Stimulated activated CD4-positive, alpha-beta T cell treated with anti-CD3 and anti-CD28 coated beads, Interleukin-12 subunit alpha, Interleukin-12 subunit beta, amount 100 ng/mL, for 4 hours (primary cell): ENCODE measurements around the gene HTR3B.

ENCODE experiments used
- DNase-seq: peaks from one replicate; pipeline ENCODE4 v3.0.0-alpha.2; 2020

The HTR3B gene

DNA sequence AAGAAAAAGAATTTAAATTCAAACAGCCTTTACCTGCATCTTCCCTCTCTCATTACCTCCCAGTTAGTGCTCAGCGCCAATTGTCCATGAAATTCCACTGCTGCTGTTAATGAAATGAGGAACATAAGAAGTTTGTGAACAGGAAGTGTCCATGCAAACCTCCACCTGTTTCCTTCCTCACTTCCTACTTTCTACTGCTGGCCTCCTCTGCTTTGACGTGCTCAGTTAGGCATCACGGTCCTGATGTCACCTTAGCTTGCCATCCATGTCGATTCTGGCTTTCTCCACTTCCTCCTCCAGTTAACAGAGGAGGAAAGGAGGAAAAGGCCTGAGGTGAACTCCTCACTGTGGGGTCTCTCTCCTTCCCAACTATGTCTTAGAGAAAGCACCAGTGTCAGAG is 43.4 kb downstream of the HTR3B start:
- DNase-seq, result no peak

DNA sequence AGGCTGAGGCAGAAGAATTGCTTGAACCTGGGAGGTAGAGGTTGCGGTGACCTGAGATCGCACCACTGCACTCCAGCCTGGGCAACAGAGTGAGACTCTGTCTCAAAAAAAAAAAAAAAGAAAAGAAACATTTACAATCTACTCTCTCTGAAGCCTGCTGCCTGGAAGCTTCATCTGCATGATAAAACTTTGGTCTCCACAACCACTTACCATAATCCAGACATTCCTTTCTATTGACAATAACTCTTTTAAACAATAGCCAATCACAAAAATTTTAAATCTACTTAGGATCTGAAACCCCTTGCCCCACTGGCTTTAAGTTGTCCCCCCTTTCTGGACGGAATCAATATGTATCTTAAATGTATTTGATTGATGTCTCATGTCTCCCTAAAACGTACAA is 45.3 kb downstream of the HTR3B start:
- no peak for DNase-seq

GRCh38 chr11:113951537-113951936 is 46.9 kb downstream of the HTR3B start:
- DNase-seq, result no peak

DNA sequence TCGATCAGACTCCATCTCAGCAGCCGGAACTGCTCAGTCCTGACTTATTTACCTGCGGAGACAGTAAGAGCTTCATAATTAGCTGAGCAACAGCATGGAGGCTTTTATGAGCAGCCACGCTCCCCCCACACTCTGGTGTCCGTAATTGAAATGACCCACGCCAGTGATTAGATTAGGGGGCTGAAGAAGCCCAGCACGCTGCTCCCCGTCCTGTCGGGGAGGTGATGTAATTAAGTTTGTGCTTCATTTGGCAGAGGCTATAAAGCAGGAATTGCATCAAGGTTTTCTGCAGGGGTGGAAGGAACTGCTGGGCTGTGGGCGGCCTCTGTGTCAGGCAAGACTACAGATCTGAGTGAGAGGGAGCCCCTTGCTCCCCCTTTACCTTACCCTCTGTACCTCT is 47.5 kb downstream of the HTR3B start:
- DNase-seq, result no peak

- no peak for DNase-seq
Measured at GRCh38 chr11:113952588-113952987, 48.0 kb downstream of the HTR3B start.

GRCh38 chr11:113954235-113954634 is 49.6 kb downstream of the HTR3B start:
- no peak for DNase-seq

DNA sequence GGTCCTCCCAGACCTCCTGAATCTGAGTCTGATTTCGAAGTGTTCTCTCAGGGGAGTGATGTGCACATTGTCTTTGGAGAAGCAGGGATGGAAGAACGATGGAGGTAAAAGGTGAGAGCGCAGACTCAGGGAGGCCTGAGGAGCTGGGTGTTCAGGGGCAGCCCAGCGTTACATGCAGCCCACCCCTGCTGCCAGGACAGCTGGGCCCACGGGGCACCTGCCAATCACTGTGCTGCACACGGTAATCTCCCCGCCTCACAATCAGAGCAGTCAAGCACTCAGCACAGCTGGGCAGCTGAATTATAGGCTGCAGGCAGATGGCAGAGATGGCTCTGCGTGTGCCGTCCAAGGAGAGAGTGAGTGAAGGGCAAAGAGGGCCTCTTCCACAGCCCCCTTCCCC is 52.4 kb downstream of the HTR3B start:
- no peak for DNase-seq

DNA sequence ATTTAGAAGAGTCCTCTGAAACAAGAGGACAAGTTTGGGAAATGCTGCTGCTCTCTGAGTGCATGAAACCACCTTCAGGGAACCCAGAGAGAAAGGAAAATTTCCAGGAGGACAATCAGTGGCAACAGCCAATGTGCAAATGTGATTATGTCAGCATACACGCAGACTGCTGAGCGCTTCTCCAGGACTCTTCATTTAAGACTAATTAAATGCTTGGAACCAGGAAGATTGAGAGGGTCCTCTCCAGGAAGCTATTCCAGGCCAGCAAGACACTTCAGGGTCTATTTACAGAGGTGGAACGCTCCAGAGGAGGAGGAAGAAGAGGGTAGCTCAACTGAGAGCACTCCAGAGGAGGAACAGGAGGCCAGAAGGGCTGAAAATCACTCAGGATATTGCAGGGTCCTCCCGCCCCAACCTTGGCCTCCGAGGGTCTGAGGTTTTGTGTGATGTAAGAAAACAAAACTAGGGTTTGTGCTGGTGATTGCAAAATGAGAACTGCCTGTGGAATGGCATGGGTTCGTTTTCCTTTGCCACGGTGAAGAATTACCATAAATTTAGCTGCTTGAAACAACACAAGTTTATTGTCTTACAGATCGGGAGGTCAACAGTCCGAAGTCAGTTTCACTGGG is 56.2 kb downstream of the HTR3B start:
- DNase-seq, result no peak

DNA sequence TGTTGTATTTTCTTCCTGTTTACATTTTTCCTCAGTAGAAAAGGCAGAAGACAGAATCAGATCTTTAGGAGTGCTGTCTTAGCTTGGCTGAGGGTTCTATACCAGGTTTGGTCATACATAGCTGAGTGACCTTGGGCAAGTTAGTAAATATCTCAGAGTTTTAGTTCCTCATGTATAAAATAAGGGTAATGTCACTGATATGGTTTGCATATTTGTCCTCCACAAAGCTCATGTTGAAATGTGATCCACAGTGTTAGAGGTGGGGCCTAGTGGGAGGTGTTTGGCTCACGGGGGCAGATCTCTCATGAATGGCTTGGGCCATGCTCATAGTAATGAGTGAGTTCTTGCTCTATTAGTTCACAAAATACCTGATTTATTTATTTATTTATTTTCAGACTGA is 62.8 kb downstream of the HTR3B start:
- no peak for DNase-seq

DNA sequence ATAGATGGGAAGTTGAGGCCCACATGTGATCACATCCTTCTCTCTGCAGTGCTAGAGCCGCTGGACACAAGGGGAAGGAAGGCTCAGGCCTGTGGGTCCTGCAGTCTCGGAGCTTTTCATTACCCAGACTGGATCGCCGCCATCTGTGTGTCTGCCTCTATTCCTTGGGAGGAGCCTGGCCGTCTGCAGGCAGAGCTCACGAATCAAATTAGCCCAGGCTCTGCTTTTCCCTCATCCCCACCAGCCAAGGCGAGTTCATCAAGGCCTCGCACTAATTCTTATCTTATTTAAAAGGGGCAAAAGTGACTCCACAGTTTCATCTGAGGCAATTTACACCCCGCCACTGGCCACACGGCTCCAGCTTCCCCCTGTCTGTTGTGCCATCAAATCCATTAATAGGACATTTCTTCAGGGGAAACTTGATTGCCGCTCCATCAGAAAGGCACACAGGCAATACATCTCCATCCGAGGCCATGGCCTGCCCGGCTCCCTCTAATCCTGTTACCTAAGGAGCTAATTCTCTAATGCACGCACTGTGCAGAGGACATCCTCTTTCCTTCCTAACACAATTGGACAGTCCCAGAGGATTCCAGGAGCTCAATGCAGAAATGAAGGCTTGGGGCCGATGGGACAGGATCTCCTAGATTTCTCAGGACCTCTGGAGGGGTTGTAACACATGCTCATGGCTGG is 67.1 kb downstream of the HTR3B start:
- no peak for DNase-seq

DNA sequence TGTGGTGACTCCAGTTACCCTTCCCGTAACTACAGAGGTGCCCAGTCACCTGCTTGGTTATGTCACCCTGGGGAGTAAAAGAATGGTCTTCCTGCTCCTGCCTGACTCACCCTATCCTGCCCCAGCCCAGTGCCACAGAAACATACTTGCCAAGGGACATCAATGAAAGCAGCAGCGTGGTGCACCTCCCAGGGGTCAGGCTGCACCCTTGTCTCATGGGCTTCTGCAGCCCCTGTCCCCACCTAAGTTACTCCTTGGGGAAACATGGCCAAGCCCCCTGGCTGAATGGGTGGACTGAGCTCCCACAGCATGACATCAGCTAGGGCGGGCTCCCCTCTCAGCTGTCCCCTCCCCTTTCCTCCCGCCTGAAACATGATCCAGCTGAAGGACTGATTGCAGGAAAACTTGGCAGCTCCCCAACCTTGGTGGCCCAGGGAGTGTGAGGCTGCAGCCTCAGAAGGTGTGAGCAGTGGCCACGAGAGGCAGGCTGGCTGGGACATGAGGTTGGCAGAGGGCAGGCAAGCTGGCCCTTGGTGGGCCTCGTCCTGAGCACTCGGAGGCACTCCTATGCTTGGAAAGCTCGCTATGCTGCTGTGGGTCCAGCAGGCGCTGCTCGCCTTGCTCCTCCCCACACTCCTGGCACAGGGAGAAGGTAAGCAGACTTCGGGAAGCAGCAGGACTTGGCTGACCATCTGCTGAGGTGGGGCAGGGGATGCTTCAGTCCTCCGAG is 70.3 kb downstream of the HTR3B start, which contains the start of gene HTR3A:
TSS of gene HTR3A (plus strand) at position 368 of the 730 bp plus-strand sequence. CDS start at position 586, 218 bp downstream.
- no peak for DNase-seq

DNA sequence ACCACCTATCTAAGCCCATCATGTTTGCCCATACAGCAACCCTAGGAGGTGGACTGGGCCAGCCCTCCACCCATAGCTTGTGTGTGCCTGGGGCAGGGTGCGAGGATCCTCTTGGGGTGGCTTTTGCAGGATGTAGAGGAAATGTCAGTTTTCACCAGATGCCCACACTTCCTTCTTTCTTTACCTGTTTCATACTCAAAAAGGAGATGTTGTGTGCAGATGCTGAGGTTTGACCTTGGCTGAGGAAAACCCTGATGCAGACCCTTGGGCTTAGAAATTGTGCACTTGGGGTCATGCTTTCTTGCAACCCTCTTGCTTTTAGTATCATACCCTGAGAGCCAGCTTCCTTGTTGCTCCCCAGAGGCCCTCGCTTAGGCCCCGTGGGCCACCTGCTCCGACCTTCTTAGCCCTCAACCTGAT is 72.5 kb downstream of the HTR3B start:
- DNase-seq, result no peak

DNA sequence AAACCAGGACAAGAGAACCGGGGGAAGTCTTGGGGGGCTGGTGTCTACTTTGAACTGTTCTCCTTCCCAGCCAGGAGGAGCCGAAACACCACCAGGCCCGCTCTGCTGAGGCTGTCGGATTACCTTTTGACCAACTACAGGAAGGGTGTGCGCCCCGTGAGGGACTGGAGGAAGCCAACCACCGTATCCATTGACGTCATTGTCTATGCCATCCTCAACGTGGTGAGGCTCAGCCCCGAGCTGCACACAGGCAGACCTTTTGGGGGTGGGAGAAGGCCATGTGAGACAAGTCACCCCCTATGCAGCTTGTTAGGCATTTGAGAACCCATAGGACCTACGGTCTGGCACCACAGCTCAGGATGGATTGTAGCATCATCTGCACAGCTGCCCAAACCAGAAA is 73.1 kb downstream of the HTR3B start:
- no peak for DNase-seq

GRCh38 chr11:113979431-113979830 is 74.8 kb downstream of the HTR3B start:
- DNase-seq, result no peak

- no peak for DNase-seq
Measured at GRCh38 chr11:113980785-113981184, 76.2 kb downstream of the HTR3B start.

- DNase-seq, result no peak
Measured at GRCh38 chr11:113982306-113982705, 77.7 kb downstream of the HTR3B start.

DNA sequence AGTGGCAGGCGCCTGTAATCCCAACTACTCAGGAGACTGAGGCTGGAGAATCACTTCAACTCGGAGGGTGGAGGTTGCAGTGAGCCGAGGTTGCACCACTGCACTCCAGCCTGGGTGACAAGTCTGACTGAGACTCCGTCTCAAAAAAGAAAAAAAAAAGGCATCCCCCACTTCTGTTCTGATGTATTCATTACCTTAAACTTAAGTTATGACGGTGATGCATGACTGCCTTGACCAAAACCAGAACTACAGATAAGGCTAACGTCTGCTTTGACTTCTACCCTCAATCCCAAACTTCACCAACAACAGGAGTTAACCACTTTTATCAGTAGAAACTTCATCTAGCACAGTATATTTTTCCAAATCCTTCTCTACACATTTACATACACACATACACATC is 80.2 kb downstream of the HTR3B start:
- no peak for DNase-seq

GRCh38 chr11:113985906-113986305 is 81.3 kb downstream of the HTR3B start:
- DNase-seq, result no peak

GRCh38 chr11:113986351-113987140 is 82.0 kb downstream of the HTR3B start:
- no peak for DNase-seq

DNA sequence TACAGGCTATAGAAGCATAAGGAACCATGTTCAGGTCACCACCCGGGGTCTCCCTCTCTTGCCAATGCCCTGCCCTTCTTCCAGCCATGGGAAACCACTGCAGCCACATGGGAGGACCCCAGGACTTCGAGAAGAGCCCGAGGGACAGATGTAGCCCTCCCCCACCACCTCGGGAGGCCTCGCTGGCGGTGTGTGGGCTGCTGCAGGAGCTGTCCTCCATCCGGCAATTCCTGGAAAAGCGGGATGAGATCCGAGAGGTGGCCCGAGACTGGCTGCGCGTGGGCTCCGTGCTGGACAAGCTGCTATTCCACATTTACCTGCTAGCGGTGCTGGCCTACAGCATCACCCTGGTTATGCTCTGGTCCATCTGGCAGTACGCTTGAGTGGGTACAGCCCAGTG is 84.8 kb downstream of the HTR3B start:
- DNase-seq, result no peak

DNA sequence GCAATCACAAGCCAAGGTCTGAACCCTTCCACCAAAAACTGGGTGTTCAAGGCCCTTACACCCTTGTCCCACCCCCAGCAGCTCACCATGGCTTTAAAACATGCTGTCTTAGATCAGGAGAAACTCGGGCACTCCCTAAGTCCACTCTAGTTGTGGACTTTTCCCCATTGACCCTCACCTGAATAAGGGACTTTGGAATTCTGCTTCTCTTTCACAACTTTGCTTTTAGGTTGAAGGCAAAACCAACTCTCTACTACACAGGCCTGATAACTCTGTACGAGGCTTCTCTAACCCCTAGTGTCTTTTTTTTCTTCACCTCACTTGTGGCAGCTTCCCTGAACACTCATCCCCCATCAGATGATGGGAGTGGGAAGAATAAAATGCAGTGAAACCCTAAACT is 85.3 kb downstream of the HTR3B start:
- no peak for DNase-seq

- no peak for DNase-seq
Measured at GRCh38 chr11:113991170-113991569, 86.6 kb downstream of the HTR3B start.

- no peak for DNase-seq
Measured at GRCh38 chr11:113991718-113992458, 87.3 kb downstream of the HTR3B start.
